ENCODE measurements around the gene CTU1. TPM values are rescaled to one million over a fixed set of nuclear protein-coding genes. Genes with fewer than 3 reads are reported as not detected.

Gene CTU1
- total RNA-seq, 1 experiment from 2014 or later, result 8.6 TPM

GRCh38 chr19:51127755-51128154, 19.5 kb upstream of the CTU1 start:
- H3K27ac Mint-ChIP-seq, result no peak overlapping the region
- no peak overlapping the region for H3K4me3 Mint-ChIP-seq
- no peak for DNase-seq (ENCODE audit: low spot score)
- CTCF ChIA-PET, result interaction anchor here (1.1 kb wide), 2 partner anchors 16 to 33 kb away, joined by 3 to 4 read pairs; no protein-coding TSS in a partner anchor
- no peak for TF ChIP-seq TCF7 (CRISPR knock-in tag; IDR thresholded peaks at IDR 0.05; ENCODE audit: low read depth)
- no peak for TF ChIP-seq ZNF219 (CRISPR knock-in tag; IDR thresholded peaks at IDR 0.05; ENCODE audit: borderline replicate concordance)
- no peak for TF ChIP-seq ZBTB21 (CRISPR knock-in tag; IDR thresholded peaks at IDR 0.05; ENCODE audit: borderline replicate concordance)
- TF ChIP-seq ZBTB43 (CRISPR knock-in tag; IDR thresholded peaks at IDR 0.05), result no peak
- no peak for TF ChIP-seq OVOL2 (CRISPR knock-in tag; IDR thresholded peaks at IDR 0.05; ENCODE audit: borderline replicate concordance)
- TF ChIP-seq NFYB (CRISPR knock-in tag; conservative IDR thresholded peaks at IDR 0.05; ENCODE audit: low read depth), result no peak
- no peak for TF ChIP-seq ZNF532 (CRISPR knock-in tag; IDR thresholded peaks at IDR 0.05; ENCODE audit: borderline replicate concordance)
- no peak for TF ChIP-seq CREB1 (CRISPR knock-in tag; IDR thresholded peaks at IDR 0.05)
- TF ChIP-seq, protein P1, sequence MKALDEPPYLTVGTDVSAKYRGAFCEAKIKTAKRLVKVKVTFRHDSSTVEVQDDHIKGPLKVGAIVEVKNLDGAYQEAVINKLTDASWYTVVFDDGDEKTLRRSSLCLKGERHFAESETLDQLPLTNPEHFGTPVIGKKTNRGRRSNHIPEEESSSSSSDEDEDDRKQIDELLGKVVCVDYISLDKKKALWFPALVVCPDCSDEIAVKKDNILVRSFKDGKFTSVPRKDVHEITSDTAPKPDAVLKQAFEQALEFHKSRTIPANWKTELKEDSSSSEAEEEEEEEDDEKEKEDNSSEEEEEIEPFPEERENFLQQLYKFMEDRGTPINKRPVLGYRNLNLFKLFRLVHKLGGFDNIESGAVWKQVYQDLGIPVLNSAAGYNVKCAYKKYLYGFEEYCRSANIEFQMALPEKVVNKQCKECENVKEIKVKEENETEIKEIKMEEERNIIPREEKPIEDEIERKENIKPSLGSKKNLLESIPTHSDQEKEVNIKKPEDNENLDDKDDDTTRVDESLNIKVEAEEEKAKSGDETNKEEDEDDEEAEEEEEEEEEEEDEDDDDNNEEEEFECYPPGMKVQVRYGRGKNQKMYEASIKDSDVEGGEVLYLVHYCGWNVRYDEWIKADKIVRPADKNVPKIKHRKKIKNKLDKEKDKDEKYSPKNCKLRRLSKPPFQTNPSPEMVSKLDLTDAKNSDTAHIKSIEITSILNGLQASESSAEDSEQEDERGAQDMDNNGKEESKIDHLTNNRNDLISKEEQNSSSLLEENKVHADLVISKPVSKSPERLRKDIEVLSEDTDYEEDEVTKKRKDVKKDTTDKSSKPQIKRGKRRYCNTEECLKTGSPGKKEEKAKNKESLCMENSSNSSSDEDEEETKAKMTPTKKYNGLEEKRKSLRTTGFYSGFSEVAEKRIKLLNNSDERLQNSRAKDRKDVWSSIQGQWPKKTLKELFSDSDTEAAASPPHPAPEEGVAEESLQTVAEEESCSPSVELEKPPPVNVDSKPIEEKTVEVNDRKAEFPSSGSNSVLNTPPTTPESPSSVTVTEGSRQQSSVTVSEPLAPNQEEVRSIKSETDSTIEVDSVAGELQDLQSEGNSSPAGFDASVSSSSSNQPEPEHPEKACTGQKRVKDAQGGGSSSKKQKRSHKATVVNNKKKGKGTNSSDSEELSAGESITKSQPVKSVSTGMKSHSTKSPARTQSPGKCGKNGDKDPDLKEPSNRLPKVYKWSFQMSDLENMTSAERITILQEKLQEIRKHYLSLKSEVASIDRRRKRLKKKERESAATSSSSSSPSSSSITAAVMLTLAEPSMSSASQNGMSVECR (CRISPR knock-in tag; IDR thresholded peaks at IDR 0.05; ENCODE audit: borderline replicate concordance), result no peak
- no peak for TF ChIP-seq E2F1 (CRISPR knock-in tag; IDR thresholded peaks at IDR 0.05)
- TF ChIP-seq NR1H2 (CRISPR knock-in tag; IDR thresholded peaks at IDR 0.05), result no peak
- TF ChIP-seq, protein P2, sequence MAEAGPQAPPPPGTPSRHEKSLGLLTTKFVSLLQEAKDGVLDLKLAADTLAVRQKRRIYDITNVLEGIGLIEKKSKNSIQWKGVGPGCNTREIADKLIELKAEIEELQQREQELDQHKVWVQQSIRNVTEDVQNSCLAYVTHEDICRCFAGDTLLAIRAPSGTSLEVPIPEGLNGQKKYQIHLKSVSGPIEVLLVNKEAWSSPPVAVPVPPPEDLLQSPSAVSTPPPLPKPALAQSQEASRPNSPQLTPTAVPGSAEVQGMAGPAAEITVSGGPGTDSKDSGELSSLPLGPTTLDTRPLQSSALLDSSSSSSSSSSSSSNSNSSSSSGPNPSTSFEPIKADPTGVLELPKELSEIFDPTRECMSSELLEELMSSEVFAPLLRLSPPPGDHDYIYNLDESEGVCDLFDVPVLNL (CRISPR knock-in tag; IDR thresholded peaks at IDR 0.05; ENCODE audit: borderline replicate concordance, low read depth), result no peak
- no peak for TF ChIP-seq ETV6 (CRISPR knock-in tag; IDR thresholded peaks at IDR 0.05)
- TF ChIP-seq, protein P3, sequence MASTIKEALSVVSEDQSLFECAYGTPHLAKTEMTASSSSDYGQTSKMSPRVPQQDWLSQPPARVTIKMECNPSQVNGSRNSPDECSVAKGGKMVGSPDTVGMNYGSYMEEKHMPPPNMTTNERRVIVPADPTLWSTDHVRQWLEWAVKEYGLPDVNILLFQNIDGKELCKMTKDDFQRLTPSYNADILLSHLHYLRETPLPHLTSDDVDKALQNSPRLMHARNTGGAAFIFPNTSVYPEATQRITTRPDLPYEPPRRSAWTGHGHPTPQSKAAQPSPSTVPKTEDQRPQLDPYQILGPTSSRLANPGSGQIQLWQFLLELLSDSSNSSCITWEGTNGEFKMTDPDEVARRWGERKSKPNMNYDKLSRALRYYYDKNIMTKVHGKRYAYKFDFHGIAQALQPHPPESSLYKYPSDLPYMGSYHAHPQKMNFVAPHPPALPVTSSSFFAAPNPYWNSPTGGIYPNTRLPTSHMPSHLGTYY (CRISPR knock-in tag; IDR thresholded peaks at IDR 0.05), result no peak
- H3K9me3 Mint-ChIP-seq, result no peaks in the 10 kb centered on the region
- peaks cover 4% of the 10 kb centered on the region; the same call in 1 of the 2 replicates for H3K4me1 Mint-ChIP-seq
- ATAC-seq, result no peak
- POLR2A ChIA-PET, result no interaction called here
- H3K36me3 Mint-ChIP-seq, result no peaks in the 10 kb centered on the region
- peaks cover 6% of the 10 kb centered on the region; the same call in 1 of the 2 replicates for H3K27me3 Mint-ChIP-seq (ENCODE audit: low read depth)

Data from WTC11 (cell line).